ENCODE results near the gene PSMG1.

DNA sequence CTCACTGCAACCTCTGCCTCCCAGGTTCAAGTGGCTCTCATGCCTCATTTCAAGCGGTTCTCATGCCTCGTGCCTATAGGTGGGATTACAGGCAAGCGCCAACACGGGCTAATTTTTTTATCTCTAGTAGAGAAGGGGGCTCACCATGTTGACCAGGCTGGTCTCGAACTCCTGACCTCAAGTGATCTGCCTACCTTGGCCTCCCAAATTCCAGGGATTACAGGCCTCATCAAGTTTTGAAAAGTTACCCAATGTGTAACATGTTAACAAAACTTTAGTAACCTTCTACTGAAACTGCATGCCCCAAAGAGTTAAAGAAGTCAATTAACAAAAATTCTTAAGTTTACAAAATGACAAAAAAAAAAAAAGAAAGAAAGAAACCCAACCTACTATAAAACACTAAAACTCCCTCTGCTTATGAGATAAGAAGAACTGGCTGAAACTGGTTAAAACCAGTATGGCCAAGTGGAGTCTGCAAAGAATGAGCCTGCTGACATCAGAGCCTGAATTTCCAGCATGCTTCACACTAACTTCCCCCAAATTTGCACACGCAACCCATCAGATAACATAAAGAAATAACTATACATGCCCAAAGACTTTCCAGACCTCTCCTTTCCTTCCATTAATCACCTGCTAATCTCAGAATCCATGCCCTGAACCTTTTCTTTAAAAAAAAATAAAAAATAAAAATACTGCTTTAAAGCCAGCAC is 25.5 kb upstream of the PSMG1 start:
- TF ChIP-seq, protein P1, sequence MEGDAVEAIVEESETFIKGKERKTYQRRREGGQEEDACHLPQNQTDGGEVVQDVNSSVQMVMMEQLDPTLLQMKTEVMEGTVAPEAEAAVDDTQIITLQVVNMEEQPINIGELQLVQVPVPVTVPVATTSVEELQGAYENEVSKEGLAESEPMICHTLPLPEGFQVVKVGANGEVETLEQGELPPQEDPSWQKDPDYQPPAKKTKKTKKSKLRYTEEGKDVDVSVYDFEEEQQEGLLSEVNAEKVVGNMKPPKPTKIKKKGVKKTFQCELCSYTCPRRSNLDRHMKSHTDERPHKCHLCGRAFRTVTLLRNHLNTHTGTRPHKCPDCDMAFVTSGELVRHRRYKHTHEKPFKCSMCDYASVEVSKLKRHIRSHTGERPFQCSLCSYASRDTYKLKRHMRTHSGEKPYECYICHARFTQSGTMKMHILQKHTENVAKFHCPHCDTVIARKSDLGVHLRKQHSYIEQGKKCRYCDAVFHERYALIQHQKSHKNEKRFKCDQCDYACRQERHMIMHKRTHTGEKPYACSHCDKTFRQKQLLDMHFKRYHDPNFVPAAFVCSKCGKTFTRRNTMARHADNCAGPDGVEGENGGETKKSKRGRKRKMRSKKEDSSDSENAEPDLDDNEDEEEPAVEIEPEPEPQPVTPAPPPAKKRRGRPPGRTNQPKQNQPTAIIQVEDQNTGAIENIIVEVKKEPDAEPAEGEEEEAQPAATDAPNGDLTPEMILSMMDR (IDR thresholded peaks at IDR 0.05; ENCODE audit: low read depth, low read length) = no peak
- TF ChIP-seq, protein P2, sequence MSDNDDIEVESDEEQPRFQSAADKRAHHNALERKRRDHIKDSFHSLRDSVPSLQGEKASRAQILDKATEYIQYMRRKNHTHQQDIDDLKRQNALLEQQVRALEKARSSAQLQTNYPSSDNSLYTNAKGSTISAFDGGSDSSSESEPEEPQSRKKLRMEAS (IDR thresholded peaks at IDR 0.05; ENCODE audit: low read depth, low read length) = no peak
